SK-N-DZ (cell line): ENCODE measurements around the gene GUCY1A1.
A peak's percentile ranks its signal among the peaks of the same experiment; 100 is the strongest.

Experiments
- DNase-seq: peaks from one replicate; pipeline ENCODE4 v3.0.0-alpha.2; 2015; ENCODE audit warnings: low spot score

The GUCY1A1 gene

GRCh38 chr4:155690044-155690837 lies 23.6 kb downstream of the GUCY1A1 start:
- DNase-seq = no peak

- no peak for DNase-seq
Measured at GRCh38 chr4:155692361-155692760, 25.7 kb downstream of the GUCY1A1 start.

DNA sequence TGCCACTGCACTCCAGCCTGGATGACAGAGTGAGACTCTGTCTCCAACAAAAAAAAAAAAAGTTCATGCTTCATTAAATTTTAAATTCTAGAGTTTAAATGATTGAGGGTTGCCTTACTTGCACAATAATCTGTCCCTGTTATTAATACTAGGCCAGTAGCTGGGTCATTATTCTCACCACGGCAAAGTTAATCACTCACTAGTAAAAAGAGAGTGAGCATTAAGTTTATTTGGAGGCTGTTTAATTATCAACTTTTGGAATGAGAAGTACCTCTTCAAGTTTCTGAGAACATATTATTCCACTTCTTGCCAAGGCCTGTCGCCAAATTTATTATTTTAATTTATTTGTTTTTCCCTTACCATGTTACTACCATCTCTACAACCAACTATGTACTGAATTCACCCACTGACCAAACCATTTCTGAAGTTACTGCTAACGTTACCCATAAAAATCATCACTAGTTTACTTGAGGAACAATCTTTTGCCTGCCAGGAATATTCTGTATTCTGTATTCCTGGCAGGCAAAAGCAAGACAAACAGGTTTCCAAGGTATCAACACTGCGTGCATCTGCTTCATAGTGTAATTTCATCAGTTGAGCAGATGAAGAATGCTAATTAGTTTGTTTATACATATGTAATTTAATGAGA lies 26.5 kb downstream of the GUCY1A1 start:
- DNase-seq = no peak

GRCh38 chr4:155694100-155694785 lies 27.6 kb downstream of the GUCY1A1 start:
- no peak for DNase-seq

- DNase-seq = no peak
Measured at GRCh38 chr4:155696226-155696625, 29.6 kb downstream of the GUCY1A1 start.

- no peak for DNase-seq
Measured at GRCh38 chr4:155696726-155697125, 30.1 kb downstream of the GUCY1A1 start.

- no peak for DNase-seq
Measured at GRCh38 chr4:155701827-155702226, 35.2 kb downstream of the GUCY1A1 start.

DNA sequence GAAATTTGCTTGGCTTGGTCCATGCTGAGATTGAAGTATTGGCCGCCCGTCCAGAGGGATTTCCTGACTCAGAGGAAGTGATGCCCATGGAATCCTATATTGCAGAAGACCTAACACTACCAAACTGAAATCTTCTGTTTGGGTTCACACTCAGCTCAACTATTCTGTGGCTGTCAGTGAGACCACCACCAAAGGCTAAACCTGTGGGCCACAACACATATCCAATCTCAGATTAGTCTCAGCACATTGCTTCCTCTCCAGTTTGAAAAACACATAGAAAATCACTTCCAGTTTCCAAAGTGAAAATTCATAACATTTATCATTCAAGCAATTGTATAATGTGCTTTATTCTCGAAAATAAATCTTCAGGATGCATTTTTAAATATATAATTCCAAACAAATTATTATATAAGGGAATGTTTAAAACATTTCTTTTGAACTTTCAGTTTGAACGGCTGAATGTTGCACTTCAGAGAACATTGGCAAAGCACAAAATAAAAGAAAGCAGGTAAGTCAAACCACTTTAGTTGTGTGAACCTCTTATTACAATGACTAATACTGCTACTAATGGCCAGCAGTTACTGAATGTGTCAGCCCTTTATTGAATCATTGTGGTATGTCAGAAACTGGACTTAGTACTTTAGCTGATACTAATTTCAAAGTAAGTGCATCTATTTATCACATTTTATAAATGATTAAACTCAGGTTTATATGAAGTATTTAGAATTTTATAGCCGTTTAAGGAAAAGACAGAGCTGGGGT lies 37.0 kb downstream of the GUCY1A1 start:
- DNase-seq = no peak

DNA sequence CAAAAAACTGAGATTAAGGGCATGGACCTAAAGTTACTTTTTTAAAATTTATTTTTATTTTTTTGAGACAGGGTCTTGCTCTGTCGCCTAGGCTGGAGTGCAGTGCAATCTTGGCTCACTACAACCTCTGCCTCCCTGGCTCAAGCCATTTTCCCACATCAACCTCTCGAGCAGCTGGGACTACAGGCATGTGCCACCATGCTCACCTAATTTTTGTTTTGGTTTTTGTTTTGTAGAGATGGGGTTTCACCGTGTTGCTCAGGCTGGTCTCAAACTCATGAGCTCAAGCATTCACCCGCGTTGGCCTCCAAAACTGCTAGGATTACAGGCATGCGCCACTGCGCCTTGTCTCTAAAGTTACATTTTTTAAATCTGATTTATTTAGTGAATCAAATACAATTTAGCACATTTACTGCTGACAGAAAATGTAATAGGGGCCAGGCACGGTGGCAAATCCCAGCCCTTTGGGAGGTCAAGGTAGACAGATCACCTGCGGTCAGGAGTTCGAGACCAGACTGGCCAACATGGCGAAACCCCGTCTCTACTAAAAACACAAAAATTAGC lies 38.3 kb downstream of the GUCY1A1 start:
- DNase-seq = no peak

- DNase-seq = peak; percentile 35
Measured at GRCh38 chr4:155705664-155706063, 39.0 kb downstream of the GUCY1A1 start.

DNA sequence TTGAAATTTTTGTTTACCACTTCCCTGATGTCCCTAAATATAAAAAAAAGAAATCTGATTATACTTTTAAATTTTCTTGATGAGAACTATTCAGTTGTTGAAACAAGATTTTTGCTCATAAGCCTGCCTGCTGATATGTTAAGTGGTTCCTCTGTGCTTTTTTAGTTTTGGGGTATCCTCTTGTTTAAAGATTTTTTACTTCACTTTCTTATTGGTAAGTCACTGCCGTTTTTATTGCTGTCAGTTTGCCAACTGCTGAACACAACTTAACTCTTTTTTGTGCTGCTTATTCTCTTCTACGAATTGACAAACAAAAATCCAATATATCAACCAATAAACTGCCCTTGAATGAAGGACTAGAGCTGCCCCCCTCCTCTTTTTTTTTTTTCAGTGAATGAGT lies 39.5 kb downstream of the GUCY1A1 start:
- no peak for DNase-seq

- no peak for DNase-seq
Measured at GRCh38 chr4:155707251-155707650, 40.6 kb downstream of the GUCY1A1 start.

- DNase-seq = no peak
Measured at GRCh38 chr4:155708782-155709181, 42.1 kb downstream of the GUCY1A1 start.

GRCh38 chr4:155709918-155710317 lies 43.3 kb downstream of the GUCY1A1 start:
- no peak for DNase-seq

DNA sequence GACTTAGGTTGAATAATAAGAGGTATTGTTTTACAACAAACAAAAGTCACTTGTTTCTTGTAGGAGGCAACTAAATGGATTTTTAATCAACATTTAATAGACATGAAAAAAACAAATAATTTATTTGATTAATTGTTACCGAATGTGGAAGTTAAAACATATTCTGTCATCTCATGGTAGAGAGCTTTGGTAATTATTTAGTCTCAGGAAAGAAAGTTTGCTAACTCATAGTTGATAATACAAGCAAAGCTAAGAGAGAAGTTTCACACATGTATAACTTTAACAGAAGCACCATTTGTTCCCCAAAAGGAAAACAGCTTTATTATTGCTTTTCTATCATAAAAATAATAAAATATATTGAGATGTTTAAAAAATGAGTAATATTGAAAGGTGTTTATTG lies 44.9 kb downstream of the GUCY1A1 start:
- DNase-seq = no peak

DNA sequence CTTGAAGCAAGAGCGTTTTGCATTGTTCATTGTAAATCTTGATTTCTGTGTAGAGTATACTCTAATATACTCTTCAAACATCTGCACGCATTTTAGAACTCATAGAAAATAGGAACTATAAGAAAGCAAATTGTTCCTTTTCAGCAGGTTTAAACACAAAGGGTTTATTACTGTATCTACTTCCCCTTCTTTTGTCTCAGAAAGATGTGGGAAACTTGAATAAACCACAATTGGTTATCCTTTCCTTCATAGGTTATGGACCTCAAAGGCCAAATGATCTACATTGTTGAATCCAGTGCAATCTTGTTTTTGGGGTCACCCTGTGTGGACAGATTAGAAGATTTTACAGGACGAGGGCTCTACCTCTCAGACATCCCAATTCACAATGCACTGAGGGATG lies 46.2 kb downstream of the GUCY1A1 start:
- no peak for DNase-seq

DNA sequence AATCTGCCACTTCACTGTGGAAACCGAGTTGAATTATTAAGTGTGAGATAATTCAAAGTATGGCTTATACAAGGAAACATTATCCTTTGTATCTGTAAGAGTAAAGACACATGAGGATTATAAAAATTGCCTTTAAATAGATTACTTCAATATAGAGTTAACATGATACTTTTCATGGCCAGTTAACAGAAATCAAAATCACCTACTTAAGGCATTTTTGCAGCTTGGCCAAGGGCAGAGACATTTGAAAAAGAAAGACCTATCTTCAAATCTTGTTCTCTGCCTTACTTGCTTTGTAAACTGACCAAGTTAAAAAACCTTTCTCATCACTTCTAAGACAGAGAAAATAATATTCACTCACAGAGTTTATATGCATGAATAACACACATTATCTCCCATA lies 47.3 kb downstream of the GUCY1A1 start:
- no peak for DNase-seq

DNA sequence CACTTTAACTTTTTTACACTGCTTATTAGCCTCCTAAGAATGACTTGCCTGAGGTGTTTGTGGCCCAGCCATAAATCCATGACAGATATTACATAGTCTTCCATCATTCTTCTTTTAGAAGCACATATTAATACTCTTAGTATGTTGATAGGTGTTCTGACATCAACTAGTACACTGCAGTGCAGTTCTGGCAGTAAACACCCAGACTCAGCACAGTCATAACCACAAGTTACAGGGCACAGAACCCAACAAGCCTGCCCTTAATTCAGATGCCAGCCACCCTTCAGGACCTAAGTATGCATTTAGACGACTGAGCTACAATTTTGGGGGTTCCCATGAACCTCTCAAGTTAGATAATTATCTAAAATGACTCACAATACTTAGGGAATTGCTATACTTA lies 55.7 kb downstream of the GUCY1A1 start:
- no peak for DNase-seq

GRCh38 chr4:155722816-155723499 lies 56.3 kb downstream of the GUCY1A1 start:
- no peak for DNase-seq

DNA sequence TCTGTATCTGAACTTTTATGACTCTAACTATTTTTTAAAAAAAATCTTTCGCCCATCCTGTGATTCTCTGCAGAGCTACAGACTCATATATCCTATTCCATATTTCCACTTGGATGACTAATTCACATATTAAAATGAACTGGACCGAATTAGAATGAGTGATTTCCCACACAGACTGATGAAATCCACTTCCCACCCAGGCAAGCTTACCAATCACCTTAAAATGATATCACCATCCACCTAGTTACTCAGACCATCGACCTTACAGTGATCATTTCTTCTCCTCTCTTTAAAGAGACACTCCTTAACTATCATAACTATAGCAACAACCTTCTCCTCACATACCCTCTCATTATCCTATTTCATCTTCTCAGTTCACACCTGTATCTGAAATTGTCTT lies 58.1 kb downstream of the GUCY1A1 start:
- DNase-seq = no peak

- DNase-seq = no peak
Measured at GRCh38 chr4:155734065-155734464, 67.4 kb downstream of the GUCY1A1 start.
